Prostate gland (tissue), 2 donors: ENCODE results near the gene SH3PXD2B. TPM values are rescaled to one million over a fixed set of nuclear protein-coding genes. Genes with fewer than 3 reads are reported as not detected.

Source experiments
- DNase-seq: peaks from one replicate; pipeline ENCODE4 v3.0.0-alpha.2; 2019; ENCODE audit warnings: low spot score
- H3K27ac ChIP-seq, 2 donors: fragments of 200-600 bp; sonication (generic); 2 replicates each; pipeline ENCODE4 v1.5.1; 2017 to 2019
- H3K27me3 ChIP-seq: fragments of 200-600 bp; sonication (generic); replicated peaks from 2 replicates; pipeline ENCODE4 v1.5.1; 2019; ENCODE audit not compliant: insufficient read depth
- H3K36me3 ChIP-seq, 2 donors: fragments of 200-600 bp; sonication (generic); 1 replicate in 1 of 2; 2 replicates in 1 of 2; pipeline versions ENCODE4 v1.5.1 to v1.8.1; 2017 to 2019
- H3K4me1 ChIP-seq: fragments of 200-600 bp; sonication (generic); replicated peaks from 2 replicates; pipeline ENCODE4 v1.5.1; 2019
- H3K4me3 ChIP-seq, 2 donors: fragments of 200-600 bp; sonication (generic); 2 replicates each; pipeline ENCODE4 v1.5.1; 2017 to 2019
- H3K9me3 ChIP-seq: fragments of 200-600 bp; sonication (generic); 2 replicates; pipeline ENCODE4 v1.5.1; 2017
- POLR2A ChIP-seq: fragments of 450-650 bp; IDR thresholded peaks from one replicate; pipeline ENCODE4 v1.6.1; 2016; ENCODE audit warnings: antibody characterized with exemption, mild to moderate bottlenecking
- POLR2AphosphoS5 ChIP-seq: sonication (generic); formaldehyde crosslinking; IDR thresholded peaks from one replicate; pipeline ENCODE4 v1.6.1; 2017; ENCODE audit warnings: antibody characterized with exemption
- WGBS: methylation state at CpG from one replicate; pipeline ENCODE4 v1.1.5; 2018; 5-methylcytosine and 5-hydroxymethylcytosine counted together
- intact Hi-C: fragments of 100-400 bp; cut with DNase I; formaldehyde crosslinking; loops from one replicate; pipeline ENCODE4 v1.14.2; 2022
- total RNA-seq, 2 donors: library from RNA; depleted of rRNA; stranded (reverse); fragments of >200 nt; gene quantifications; one replicate each; pipeline ENCODE4 v1.1.0, GENCODE V29; 2016
- TF ChIP-seq, protein P1 (sequence below), 4 experiments: fragments of 200-600 bp in 2 of 4; fragments of 450-650 bp in 2 of 4; sonication (generic) in 2 of 4; IDR thresholded peaks; 1 replicate in 3 of 4; 2 replicates in 1 of 4; pipeline ENCODE4 v1.5.1; 2016 to 2019; ENCODE audit warnings: antibody characterized with exemption in 4 of 4, mild to moderate bottlenecking in 2 of 4, moderate library complexity in 2 of 4

Gene SH3PXD2B
- total RNA-seq, 2 donors from 2014 or later: 15.8 to 38.0 TPM

DNA sequence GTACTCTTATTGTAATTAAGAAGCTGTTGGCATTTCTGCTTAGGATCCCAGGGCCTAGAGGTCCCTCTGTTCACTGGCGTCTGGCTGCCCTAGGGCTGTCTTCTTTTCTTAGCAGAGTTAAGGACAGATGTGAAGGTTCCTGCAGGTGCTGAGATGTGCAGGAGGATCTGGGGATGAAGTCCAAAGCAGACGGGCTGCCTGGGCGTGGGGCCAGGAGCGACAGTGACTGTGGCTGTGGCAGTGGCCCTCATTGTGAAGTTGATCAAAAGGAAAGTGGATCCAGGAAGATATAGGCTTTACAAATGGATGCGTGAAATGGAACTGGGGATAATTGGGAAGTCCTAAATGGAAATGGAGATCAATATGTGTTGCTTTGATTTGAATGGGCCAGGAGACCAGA, 19.1 kb upstream of the SH3PXD2B start:
- 69% methylated on average over 5 of the region's 5 CpGs for WGBS
- DNase-seq: no peak
- no peak overlapping the region for H3K27ac ChIP-seq
- H3K9me3 ChIP-seq: no peaks in the 10 kb centered on the region
- H3K4me3 ChIP-seq: no peak overlapping the region
- TF ChIP-seq POLR2AphosphoS5: no peak
- TF ChIP-seq, protein P1, sequence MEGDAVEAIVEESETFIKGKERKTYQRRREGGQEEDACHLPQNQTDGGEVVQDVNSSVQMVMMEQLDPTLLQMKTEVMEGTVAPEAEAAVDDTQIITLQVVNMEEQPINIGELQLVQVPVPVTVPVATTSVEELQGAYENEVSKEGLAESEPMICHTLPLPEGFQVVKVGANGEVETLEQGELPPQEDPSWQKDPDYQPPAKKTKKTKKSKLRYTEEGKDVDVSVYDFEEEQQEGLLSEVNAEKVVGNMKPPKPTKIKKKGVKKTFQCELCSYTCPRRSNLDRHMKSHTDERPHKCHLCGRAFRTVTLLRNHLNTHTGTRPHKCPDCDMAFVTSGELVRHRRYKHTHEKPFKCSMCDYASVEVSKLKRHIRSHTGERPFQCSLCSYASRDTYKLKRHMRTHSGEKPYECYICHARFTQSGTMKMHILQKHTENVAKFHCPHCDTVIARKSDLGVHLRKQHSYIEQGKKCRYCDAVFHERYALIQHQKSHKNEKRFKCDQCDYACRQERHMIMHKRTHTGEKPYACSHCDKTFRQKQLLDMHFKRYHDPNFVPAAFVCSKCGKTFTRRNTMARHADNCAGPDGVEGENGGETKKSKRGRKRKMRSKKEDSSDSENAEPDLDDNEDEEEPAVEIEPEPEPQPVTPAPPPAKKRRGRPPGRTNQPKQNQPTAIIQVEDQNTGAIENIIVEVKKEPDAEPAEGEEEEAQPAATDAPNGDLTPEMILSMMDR (IDR thresholded peaks at IDR 0.05): no peak
- no peak for TF ChIP-seq POLR2A
- no peaks in the 10 kb centered on the region for H3K36me3 ChIP-seq
- intact Hi-C loops: no loop called here
- H3K27me3 ChIP-seq: no peaks in the 10 kb centered on the region
- H3K4me1 ChIP-seq: no peaks in the 10 kb centered on the region

DNA sequence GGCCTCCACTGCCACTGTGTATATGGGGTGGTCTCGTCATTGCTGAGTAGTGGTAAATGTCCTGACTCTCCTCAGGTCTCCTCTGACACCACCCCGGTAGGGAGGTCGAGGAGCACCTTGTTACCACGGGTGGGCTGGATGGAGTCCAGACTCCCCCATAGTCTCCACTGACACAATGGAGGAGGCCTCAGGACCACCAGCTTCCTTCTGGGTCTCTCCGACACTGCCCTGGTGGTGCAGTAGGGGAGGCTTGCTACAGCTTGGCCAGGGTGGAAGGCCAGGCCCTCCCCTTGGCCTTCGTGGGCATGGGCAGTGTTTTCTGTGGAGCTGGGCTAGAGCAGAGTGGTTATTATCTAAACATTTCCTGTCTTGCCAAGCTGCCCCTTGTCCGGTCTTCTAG, 15.4 kb upstream of the SH3PXD2B start:
- 49% methylated on average over 7 of the region's 7 CpGs for WGBS
- Histone ChIP-seq H3K4me3 (no peak overlapping the region), H3K27ac (no peak overlapping the region), H3K9me3 (no peaks in the 10 kb centered on the region), H3K27me3 (no peaks in the 10 kb centered on the region), H3K4me1 (no peaks in the 10 kb centered on the region), H3K36me3 (no peaks in the 10 kb centered on the region)
- intact Hi-C loops: no loop called here
- no peak for DNase-seq
- TF ChIP-seq POLR2AphosphoS5 (no peak), POLR2A (no peak)
- TF ChIP-seq, protein P1 (IDR thresholded peaks at IDR 0.05): no peak

DNA sequence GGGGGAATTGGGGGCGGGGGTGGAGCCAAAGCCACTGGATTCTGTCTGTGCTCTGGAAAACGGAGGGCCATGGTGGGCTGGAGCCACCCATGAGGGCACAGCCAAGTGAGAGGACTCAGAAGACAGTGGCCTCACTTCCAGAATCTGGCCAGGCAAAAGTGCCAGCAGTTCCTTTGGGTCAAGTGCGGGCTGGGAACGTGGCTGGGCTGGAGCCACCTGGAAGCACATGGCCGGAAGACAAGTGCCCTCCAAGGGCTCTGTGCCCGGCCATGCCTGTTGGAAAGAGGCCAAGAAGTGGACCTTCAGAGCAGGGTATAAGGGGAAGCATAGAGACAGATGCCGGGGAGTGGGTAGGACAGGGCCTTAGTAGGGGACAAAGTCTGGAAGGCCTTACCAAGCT, 11.7 kb upstream of the SH3PXD2B start:
- TF ChIP-seq, protein P1 (IDR thresholded peaks at IDR 0.05): no peak
- TF ChIP-seq POLR2A: no peak
- no peak for TF ChIP-seq POLR2AphosphoS5
- Histone ChIP-seq H3K9me3 (no peaks in the 10 kb centered on the region), H3K4me3 (no peak overlapping the region), H3K27ac (no peak overlapping the region), H3K4me1 (no peaks in the 10 kb centered on the region), H3K27me3 (no peaks in the 10 kb centered on the region), H3K36me3 (no peaks in the 10 kb centered on the region)
- DNase-seq: no peak
- 86% methylated on average over 7 of the region's 7 CpGs for WGBS
- intact Hi-C loops: no loop called here

DNA sequence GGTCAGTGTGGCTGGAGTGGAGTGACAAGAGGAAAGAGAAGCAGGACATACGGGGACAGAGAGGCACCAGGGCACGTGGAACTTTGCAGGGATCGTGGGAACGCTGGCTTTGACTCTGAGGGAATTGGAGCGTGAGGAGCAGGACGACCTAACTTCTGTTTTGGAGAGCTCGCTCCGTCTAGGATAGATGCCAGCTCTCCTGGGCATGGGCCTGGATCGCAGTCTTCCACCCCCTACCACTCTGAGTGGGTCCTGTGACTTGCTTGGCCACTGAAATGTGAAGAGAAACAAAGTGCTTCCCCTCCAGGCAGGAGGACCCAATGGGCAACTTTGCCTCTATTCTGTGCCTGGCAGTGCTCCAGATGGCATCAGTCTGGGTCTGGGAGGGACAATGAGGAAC, 8.7 kb upstream of the SH3PXD2B start:
- 87% methylated on average over 9 of the region's 9 CpGs for WGBS
- TF ChIP-seq POLR2AphosphoS5 (no peak), POLR2A (no peak)
- TF ChIP-seq, protein P1 (IDR thresholded peaks at IDR 0.05): no peak

DNA sequence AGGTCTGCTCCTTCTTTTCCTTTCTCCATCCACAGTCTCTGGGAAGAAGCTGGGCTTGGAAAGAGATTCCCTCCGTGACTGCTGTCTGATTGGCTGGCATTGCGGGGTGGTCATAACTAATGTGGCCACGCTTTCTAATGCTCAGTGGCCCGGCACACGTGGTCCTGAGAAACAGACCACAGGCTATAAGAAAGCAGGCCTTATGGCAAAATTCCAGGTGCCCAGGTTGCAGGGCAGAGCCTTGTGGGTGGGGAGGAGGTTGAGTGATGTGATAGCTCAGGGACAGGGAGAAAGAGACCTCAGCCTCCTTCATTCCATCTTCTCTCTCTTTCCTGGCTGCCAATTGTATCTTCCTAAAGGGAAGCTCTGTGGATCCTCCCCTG, 5.4 kb upstream of the SH3PXD2B start:
- DNase-seq: no peak
- H3K27ac ChIP-seq: no peak overlapping the region
- H3K36me3 ChIP-seq: no peaks in the 10 kb centered on the region
- H3K4me3 ChIP-seq: no peak overlapping the region
- peaks cover 5% of the 10 kb centered on the region for H3K4me1 ChIP-seq
- no peak for TF ChIP-seq POLR2AphosphoS5
- TF ChIP-seq POLR2A: no peak
- TF ChIP-seq, protein P1 (IDR thresholded peaks at IDR 0.05): no peak
- intact Hi-C loops: loop anchor here (5.0 to 10.0 kb wide), 2 partner anchors 175 to 238 kb away; partner anchors contain the start of gene UBTD2
- H3K9me3 ChIP-seq: no peaks in the 10 kb centered on the region
- WGBS: 86% methylated on average over 5 of the region's 5 CpGs
- no peaks in the 10 kb centered on the region for H3K27me3 ChIP-seq

More for the DNA sequence above, 8.7 kb upstream of the SH3PXD2B start:
- Histone ChIP-seq H3K36me3 (no peaks in the 10 kb centered on the region), H3K9me3 (no peaks in the 10 kb centered on the region), H3K27me3 (no peaks in the 10 kb centered on the region), H3K4me3 (no peak overlapping the region), H3K27ac (no peak overlapping the region), H3K4me1 (no peaks in the 10 kb centered on the region)
- intact Hi-C loops: loop anchor here (5.0 kb wide), 1 partner anchor 234 kb away; no protein-coding TSS in a partner anchor
- DNase-seq: no peak
